HG03460 (cell line): Measurements from ENCODE around the gene FBXL14.

ENCODE experiments used
- ATAC-seq: cut with Tn5 transposase; IDR thresholded peaks from one replicate; pipeline ENCODE4 v1.9.1; 2021; ENCODE audit not compliant: unreplicated experiment

Gene FBXL14

GRCh38 chr12:1539135-1539534 lies 55.2 kb downstream of the FBXL14 start:
- ATAC-seq = no peak

DNA sequence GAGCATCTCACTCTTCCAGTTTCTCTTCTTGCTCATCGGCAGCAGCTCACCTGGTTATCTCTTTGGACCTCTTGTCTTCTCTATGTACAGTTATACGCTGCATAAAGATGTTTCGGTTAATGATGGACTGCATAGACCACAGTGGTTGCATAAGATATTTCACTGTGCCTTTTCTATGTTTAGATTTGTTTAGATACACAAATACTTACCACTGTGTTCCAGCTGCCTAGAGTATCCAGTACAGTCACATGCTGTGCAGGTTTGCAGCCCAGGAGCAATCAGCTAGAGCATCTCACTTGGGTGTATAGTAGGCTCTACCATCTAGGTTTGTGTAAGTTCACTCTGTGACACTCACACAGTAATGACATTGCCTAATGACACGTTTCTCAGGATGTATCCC lies 57.6 kb downstream of the FBXL14 start:
- ATAC-seq = no peak

DNA sequence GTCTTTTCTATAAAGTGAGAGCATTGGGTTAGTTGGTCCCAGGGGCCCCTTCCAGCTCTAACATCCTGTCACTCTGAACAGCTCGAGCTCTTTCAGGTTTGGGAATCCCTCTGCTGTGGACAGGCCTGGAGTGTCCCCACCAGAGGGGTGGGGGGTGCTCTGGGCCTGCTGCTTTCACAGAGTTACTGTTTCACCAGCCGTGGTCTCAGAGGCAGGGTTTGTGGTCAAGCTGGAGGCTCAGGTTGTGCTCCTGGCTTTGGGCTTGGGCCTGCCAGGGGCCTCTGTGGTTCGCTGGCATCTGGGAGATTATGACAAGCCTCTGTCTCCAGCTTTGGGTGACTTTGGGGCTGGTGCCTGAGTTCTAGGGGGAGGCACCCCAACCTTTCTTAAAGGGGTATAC lies 59.6 kb downstream of the FBXL14 start:
- ATAC-seq = peak; percentile 41

DNA sequence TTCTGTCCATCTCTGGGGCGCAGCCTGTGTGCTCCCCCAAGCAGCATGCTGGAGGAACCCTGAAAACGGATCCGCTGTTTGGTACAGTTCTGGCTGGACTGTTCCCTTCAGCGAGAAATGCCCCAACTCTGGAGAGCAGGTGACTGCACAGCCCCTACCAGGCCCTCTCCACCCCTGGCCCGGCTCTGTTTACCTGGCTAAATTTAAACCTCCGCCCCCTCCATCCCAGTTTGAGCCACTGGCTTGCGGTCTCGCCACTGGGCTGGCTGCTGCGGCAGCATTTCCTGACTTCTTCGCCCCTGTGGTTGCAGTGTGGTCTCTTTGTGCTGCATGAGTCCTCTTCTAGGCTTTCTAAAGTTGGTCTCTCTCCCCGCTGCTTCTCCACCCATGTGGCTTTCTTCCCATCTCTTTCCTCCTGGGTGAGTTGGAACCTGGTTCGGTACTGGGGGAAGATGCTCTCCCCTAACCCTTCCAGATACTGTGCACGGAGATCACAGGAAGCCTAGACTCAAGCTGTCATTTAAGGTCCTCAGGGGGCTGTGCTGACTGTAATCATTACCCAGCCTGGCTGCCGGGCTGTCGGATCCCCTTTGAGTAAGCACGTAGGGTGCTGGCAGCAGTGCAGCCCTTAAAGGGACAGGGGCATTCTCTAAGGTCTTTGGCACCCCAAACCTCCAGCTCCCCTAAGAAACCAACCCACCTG lies 60.6 kb downstream of the FBXL14 start:
- ATAC-seq = peak; percentile 57

DNA sequence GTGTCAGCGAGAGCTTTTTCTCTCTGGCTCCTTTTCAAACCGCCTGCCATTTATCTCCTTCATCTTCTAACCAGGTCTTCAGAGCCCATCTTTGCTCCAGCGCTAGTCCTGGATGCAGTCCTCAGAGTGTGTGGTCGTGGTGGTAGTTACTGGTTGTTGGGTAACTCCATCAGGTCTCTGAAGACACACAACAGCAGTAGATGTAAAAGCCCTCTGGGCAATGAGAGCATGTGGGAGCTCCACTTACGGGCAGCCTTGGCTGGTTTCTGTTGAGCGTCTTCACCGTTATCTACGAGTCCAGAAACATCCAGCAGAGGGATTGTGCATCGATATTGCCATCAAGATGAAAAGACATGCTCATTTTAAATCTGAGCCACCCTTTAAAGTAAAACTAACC lies 61.2 kb downstream of the FBXL14 start:
- peak; percentile 8 for ATAC-seq

GRCh38 chr12:1532375-1533165 lies 61.8 kb downstream of the FBXL14 start:
- no peak for ATAC-seq

GRCh38 chr12:1531654-1532374 lies 62.6 kb downstream of the FBXL14 start:
- no peak for ATAC-seq

- no peak for ATAC-seq
Observed at GRCh38 chr12:1531153-1531653, 63.2 kb downstream of the FBXL14 start.

DNA sequence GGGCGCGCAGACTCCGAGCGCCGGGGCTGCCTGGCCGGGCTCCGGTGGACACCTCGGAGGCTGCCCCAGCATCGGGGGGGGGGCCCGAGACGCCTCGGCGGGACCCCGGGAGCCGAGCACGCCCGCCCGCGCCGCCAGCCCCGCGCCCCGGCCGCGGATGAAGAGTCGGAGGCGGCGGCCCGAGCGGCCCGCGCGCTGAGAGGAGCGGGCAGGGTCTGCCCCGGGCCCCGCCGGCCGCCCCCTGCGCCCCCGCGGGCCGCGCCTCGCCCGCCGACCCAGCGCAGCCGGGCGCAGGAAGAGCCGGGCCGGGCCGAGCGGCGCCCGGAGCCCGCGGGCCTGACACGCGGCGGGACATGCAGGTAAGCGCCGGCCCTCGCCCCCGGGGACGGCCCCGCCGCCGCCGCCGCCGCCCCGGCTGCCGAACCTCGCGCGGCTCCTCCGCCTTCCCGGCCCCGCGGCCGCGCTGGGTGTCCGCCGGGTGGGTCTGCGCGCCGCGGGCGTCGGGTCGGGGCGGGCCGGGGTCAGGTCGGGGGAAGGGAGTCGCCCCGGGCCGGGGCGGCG lies 63.7 kb downstream of the FBXL14 start:
- no peak for ATAC-seq

GRCh38 chr12:1529862-1530591 lies 64.4 kb downstream of the FBXL14 start:
- no peak for ATAC-seq

DNA sequence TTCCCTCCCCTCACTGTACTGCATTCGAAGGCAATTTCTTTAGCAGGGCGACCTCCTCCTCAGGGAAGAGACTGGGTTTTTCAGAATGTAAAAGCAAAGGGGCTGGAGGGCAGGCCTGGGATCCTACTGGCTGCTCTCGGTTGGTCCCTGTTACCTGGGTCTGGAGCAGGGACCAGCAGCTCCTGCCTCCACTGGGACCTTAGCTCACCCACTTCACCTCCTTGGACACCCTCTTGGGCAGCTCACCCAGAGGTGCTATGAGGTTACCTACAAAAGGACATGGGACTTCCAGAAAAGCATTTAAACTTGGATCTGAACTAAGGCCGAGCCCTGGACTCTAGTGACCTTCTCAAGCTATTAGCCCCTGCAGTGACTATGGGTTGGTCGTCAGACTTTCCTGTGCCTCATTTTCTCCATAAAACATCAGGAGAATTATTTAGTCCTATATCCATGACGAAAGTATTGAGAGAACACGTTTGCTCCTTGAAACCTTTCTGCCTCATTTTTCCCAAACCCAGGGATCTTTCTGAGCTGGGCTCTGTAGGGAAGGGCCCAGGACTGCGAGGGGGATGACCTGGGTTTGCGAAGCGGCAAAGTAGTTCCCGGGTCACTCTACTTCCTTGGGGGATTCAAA lies 65.0 kb downstream of the FBXL14 start:
- ATAC-seq = no peak

DNA sequence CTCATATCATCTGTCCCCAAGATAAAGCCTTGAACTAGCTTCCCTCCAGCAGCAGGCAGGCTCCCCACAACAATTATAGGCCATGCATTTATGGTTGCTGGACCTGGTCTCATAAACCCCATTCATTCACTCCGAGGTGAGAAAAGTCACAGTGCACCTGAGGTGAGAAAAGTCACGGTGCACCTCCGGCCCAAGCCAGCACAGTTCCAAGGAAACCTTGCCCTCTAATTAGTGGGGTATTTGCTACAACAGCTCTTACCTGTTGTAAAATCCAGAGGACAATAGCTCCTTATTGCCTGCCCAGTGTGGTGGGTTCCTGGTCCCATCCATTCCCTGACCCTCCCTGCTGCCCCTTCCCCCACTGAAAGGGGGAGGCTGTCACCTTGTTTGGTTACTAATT lies 65.6 kb downstream of the FBXL14 start:
- no peak for ATAC-seq

GRCh38 chr12:1527789-1528188 lies 66.6 kb downstream of the FBXL14 start:
- no peak for ATAC-seq

DNA sequence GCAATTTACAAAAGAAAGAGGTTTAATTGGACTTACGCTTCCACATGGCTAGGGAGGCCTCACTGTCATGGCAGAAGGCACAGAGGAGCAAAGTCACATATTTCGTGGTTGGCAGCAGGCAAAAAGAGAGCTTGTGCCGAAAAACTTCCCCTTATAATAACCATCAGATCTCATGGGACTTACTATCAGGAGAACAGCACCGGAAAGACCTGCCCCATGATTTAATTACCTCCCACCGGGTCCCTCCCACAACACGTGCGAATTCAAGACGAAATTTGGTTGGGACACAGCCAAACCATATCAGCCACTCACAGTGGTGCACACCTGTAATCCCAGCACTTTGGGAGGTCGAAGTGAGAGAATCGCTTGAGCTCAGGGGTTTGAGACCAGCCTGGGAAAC lies 68.5 kb downstream of the FBXL14 start:
- no peak for ATAC-seq

DNA sequence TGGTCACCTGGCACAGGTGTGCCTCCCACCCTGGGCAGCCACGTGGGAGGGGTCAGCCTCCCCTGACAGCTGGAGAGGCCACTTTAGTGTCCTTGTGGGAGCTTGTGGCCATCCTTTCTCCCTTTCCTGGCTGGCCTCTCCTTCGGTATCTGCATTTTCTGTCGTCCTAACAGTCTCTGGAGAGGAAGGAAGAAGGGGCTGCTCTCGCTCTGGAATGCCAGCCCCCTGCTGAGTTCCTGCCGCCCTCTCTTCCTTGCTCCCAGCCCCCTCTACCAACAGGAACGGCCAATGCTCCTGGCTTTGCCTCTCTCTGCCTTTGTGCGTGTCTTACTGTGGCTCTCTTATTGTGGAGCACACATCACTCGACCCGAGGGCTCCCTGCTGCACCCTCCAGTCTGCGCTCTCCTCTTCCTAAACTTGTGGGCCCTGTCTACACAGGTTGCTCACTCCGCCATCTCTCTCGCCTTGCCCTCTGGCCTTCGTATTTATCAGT lies 70.8 kb downstream of the FBXL14 start:
- ATAC-seq = no peak

GRCh38 chr12:1523046-1523445 lies 71.3 kb downstream of the FBXL14 start:
- ATAC-seq = no peak

DNA sequence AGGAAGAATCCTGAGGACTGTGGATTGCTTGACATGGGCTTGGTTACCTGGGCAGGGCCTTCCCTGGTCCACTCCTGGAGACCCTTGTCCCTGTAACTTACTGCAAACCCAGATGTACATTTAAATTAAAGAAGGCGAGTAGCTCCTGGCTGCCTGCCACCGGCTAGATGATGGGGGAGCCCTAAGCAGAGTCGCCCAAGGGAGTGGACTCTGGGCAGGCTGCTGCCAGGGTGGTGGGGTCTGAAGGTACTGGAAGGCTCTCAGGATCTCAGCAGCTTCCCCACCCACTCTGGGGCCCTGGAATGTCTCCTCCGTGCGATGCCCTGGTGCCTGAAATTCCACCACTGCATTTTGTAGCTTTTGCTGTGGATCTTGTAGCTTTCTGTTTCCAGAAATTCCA lies 74.7 kb downstream of the FBXL14 start:
- ATAC-seq = no peak

DNA sequence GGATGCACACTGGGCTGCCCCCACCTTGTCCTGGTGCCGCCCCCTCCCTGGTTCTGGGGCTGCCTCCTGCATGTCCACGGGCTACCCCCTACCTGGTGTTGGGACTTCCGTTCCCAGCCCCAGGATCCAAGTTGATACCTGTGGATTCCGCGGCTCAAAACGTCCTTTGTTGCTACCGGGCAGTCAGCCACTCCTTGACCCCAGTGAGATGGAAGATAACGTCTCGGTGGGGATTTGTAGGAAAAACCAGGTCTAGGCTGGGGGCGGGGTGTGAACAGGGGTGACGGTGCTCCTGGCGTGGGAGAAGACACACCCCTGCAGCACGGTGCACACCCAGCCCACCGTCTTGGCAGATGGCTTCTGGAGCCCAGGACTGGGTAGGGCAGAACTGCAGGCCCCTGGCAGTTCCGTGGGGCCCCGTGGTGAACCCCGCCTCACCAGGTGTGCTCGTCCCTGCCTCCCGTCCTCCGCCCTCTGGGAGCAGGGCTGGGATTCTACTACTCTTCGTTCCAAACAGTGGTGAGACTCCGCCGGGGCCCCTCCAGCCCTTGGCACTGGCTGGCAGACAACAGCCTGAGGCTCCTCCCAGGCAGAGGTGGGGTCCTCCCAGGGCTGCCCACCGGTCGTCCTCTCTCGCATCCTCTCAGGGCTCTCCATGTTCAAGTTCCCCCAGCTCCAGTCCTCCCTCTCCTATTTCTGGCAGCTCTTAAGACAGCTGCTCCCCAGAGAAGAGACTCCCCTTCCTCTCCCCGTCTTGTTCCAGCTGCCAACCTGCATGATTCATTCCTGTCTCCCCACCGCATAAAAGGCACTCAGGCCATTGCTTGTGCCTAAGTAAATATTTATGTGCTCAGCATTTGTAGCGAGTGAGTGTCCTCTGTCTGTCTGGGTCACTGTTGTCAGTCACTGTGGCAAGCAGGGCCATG lies 75.5 kb downstream of the FBXL14 start:
- ATAC-seq = no peak
